ENCODE measurements around the gene TRIM69. TPM values are rescaled to one million over a fixed set of nuclear protein-coding genes. Genes with fewer than 3 reads are reported as not detected.

TRIM69 gene
- total and polyA plus RNA-seq, 2 donors (not counting 1 experiment from before 2014, with no cell fraction given) = 12.9 to 30.8 TPM

- intact Hi-C loops (cut with micrococcal nuclease) = no loop called here
- Mint-ChIP-seq H3K27me3 (peaks cover 14% of the 10 kb centered on the region), H3K4me1 (no peaks in the 10 kb centered on the region), H3K27ac (no peak overlapping the region), H3K4me3 (no peak overlapping the region), H3K9me3 (ENCODE audit: insufficient read depth) (no peaks in the 10 kb centered on the region)
- H3K27ac ChIP-seq (ENCODE audit: low read length in 2 of 2) = no peak overlapping the region
- ATAC-seq (ENCODE audit: low read depth) = no peak
- H3K4me3 ChIP-seq (ENCODE audit: control extremely low read depth in 1 of 5, extremely low read depth in 1 of 5, insufficient read depth in 1 of 5, low read depth in 2 of 5, low read length in 4 of 5) = no peak overlapping the region
- H3K36me3 ChIP-seq (replicated peaks in 1 of 2; ENCODE audit: control extremely low read depth in 1 of 2, control insufficient read depth in 1 of 2, extremely low read depth in 1 of 2, insufficient read depth in 2 of 2, low read length in 1 of 2) = no peaks in the 10 kb centered on the region
- POLR2A ChIA-PET = no interaction called here
- H3K27me3 ChIP-seq (replicated peaks in 1 of 4; ENCODE audit: control extremely low read depth in 1 of 4, control insufficient read depth in 3 of 4, insufficient read depth in 4 of 4, low read length in 3 of 4) = no peaks in the 10 kb centered on the region
- CTCF ChIA-PET = no interaction called here
- no peak overlapping the region for H2AFZ ChIP-seq (ENCODE audit: insufficient read depth, low read depth, low read length, poor library complexity, severe bottlenecking)
- H3K9me3 ChIP-seq (ENCODE audit: control extremely low read depth in 1 of 3, control insufficient read depth in 2 of 3, insufficient read depth in 1 of 3, low read length in 2 of 3) = no peaks in the 10 kb centered on the region
- no peak overlapping the region for H3K4me2 ChIP-seq (replicated peaks; ENCODE audit: low read depth, low read length, poor library complexity, severe bottlenecking)
- H3K79me2 ChIP-seq (ENCODE audit: control insufficient read depth, insufficient read depth, low read length) = no peaks in the 10 kb centered on the region
- H3K4me1 ChIP-seq (ENCODE audit: control insufficient read depth in 2 of 2, insufficient read depth in 2 of 2, low read length in 2 of 2) = no peaks in the 10 kb centered on the region
- TF ChIP-seq CTCF (IDR thresholded peaks at IDR 0.05) = no peak
- TF ChIP-seq EZH2 (IDR thresholded peaks at IDR 0.05; ENCODE audit: borderline replicate concordance, insufficient read depth, low read depth, low read length, poor library complexity, severe bottlenecking) = no peak
- H3K9ac ChIP-seq (ENCODE audit: low read length) = no peak overlapping the region
- no CpG with 5 or more reads among the region's 1 CpG for WGBS (ENCODE audit: insufficient coverage)
- no peaks in the 10 kb centered on the region for H4K20me1 ChIP-seq (ENCODE audit: control insufficient read depth, insufficient read depth, low read length, poor library complexity, severe bottlenecking)
- no peak for DNase-seq
These were observed 57.7 kb downstream of the TRIM69 start for GRCh38 chr15:44794072-44794471.

DNA sequence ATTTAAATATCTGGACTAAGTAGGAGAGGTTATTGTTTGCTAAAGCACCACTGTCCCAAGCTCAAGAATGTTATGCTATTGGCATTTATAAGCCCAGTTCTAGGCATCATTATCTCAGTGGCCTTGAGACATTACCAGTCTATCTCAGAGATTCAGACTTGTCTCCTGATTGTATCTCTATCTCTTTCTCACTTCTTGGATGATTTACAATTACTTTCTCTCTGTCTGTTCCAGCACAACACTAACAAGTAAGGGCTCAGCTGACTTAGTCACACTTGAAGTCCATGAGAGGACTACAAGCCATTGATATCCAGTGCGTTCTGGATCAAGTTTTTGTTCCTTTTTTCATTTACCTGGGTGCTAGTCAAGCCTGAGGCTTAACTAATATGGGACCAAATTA, 60.2 kb downstream of the TRIM69 start:
- Histone ChIP-seq H3K36me3 (replicated peaks in 1 of 2; ENCODE audit: control extremely low read depth in 1 of 2, control insufficient read depth in 1 of 2, extremely low read depth in 1 of 2, insufficient read depth in 2 of 2, low read length in 1 of 2) (no peaks in the 10 kb centered on the region), H4K20me1 (ENCODE audit: control insufficient read depth, insufficient read depth, low read length, poor library complexity, severe bottlenecking) (no peaks in the 10 kb centered on the region), H3K27me3 (replicated peaks in 1 of 4; ENCODE audit: control extremely low read depth in 1 of 4, control insufficient read depth in 3 of 4, insufficient read depth in 4 of 4, low read length in 3 of 4) (peaks cover 0 to 3% (median 0%) of the 10 kb centered on the region in 4 experiments), H3K27ac (ENCODE audit: low read length in 2 of 2) (no peak overlapping the region), H3K79me2 (ENCODE audit: control insufficient read depth, insufficient read depth, low read length) (no peaks in the 10 kb centered on the region), H3K9ac (ENCODE audit: low read length) (no peak overlapping the region), H3K9me3 (ENCODE audit: control extremely low read depth in 1 of 3, control insufficient read depth in 2 of 3, insufficient read depth in 1 of 3, low read length in 2 of 3) (no peaks in the 10 kb centered on the region), H2AFZ (ENCODE audit: insufficient read depth, low read depth, low read length, poor library complexity, severe bottlenecking) (no peak overlapping the region), H3K4me2 (replicated peaks; ENCODE audit: low read depth, low read length, poor library complexity, severe bottlenecking) (no peak overlapping the region), H3K4me3 (ENCODE audit: control extremely low read depth in 1 of 5, extremely low read depth in 1 of 5, insufficient read depth in 1 of 5, low read depth in 2 of 5, low read length in 4 of 5) (no peak overlapping the region), H3K4me1 (ENCODE audit: control insufficient read depth in 2 of 2, insufficient read depth in 2 of 2, low read length in 2 of 2) (no peaks in the 10 kb centered on the region)
- no peak overlapping the region for H3K27ac Mint-ChIP-seq
- H3K4me3 Mint-ChIP-seq = no peak overlapping the region
- ATAC-seq (ENCODE audit: low read depth) = no peak
- H3K4me1 Mint-ChIP-seq = no peaks in the 10 kb centered on the region
- no peaks in the 10 kb centered on the region for H3K9me3 Mint-ChIP-seq (ENCODE audit: insufficient read depth)
- no peak for TF ChIP-seq EZH2 (IDR thresholded peaks at IDR 0.05; ENCODE audit: borderline replicate concordance, insufficient read depth, low read depth, low read length, poor library complexity, severe bottlenecking)
- no peak for TF ChIP-seq CTCF (IDR thresholded peaks at IDR 0.05)
- ChIA-PET POLR2A (no interaction called here), CTCF (no interaction called here)
- 50% methylated on average over 1 of the region's 1 CpG for WGBS (ENCODE audit: insufficient coverage)
- DNase-seq = no peak
- intact Hi-C loops (cut with micrococcal nuclease) = no loop called here
- H3K27me3 Mint-ChIP-seq = peaks cover 14% of the 10 kb centered on the region
